HG03575 (cell line): Measurements from ENCODE around the gene NIT1.

Experiments
- ATAC-seq: cut with Tn5 transposase; IDR thresholded peaks from one replicate; pipeline ENCODE4 v1.9.1; 2021; ENCODE audit not compliant: unreplicated experiment, insufficient number of reproducible peaks, low FRiP score; ENCODE audit errors: extremely low read depth

NIT1 gene

DNA sequence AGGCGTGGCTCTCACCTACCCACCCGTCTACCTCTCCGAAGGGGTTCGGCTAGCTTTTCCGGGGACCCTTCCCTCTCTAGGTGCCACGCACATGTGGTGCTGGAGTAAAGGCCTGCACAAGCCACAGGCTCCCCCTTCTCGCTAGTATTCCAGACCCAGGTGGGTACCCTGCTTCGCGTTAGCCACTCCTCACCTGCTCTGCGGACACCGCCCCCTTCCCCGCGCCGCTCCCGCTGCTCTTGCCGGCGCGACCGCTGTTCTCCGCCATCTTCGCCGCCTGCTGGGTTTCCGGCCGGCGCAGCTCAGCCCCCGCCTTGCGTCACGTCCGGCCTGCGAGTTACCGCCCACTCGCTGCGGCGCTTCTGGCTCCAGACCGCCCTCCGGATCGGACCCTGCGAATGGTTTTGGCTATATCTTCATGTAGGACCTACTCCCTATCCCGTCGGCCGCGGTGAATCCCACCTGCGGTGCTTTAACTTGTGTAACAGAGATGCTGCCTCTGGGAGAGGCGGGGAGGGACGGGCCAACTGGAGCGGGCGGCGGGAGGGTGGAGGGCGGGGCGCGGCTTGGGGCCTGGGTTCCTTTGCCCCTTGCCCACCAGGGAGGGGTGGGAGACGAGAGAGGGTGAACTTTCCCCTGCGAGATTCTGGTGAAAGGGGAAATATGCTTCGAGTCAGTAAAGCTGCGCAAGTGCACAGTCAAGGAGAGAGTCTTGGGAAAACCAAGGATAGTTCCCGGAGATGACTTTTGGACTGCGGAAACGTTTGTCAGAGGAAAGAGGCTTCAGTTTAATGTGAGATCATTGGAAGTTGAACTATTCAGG, at the start of gene NIT1, which contains the start of gene PFDN2:
NIT1 (plus strand) TSS at position 347 of the 823 bp plus-strand sequence; CDS start at position 419, 72 bp downstream.
PFDN2 (minus strand) TSS at position 279 of the 823 bp plus-strand sequence; CDS start at position 268, 11 bp downstream.
- ATAC-seq, result no peak

DNA sequence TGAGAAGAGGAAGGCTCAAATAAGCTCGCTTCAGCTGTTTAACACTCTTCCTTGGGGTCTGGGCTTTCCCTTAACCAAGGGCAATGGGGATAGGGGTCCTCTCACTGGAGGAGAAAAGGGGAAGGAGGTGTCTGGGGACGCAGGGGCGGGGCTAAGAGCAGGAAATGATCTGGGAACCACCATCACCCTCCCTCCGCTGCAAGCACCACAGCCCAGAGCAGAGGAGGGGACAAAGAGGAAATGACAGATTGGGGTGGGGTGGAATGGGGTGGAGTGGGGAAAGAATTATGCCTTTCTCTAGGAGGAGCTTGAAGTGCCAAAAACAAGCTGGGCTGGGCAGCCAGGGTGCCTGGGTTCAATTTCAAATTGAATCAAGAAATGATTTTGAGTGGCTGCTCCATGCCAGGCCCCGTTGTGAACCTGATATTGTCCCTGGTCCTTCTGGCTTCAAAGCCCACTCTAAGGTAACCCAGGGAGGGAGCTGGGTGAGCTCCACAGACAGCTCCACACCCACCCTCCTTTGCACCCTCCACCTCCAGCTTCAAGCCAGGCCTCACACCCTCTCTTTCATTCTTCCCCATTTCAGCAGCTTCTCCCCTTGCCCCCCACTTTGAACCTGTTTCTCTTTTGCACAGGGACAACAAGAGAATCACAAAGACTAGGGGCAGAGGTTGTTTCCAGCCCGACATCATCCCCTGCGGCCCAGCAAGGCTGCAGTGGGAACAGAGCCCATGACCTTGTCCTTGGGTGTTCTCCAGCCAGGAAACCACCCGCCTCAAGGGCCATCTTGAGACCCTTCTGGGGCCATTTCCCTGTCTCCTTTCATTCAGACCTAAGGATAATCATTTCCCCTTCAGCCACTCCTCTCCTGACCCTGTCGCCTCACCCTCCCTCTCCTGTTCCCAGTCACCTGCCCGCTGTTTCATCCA, 49.3 kb upstream of the NIT1 start:
- ATAC-seq, result no peak

- ATAC-seq, result no peak
Measured at GRCh38 chr1:161069241-161069640, 48.7 kb upstream of the NIT1 start.

DNA sequence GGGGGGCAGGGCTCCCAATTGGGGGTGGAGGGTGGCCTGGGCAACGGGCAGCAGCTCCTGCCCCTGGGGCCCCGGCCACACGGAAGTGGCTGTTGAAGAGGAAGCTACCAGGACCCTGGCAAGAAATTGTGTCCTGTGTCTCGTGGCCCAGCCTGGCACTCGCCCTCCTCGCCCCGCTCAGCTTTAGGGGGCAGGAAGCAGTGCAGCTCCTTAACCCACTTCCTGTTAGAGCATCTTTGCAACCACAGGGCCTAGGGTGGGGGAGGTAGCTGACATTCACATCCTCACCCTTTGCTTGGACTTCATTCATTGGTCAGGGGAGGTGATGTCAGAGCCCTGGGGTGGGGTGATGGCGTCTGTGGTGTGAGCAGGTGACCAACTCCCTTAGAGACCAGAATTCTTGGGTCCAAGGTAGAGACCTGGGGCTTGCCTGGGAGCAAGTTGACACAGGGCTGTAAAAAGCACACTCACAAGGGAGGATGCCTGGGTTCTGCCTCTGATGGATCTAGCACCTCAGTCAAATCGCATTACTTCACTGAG, 48.1 kb upstream of the NIT1 start, which contains the start of gene ARHGAP30:
ARHGAP30 (minus strand) TSS at position 161 of the 540 bp plus-strand sequence. CDS start 267 bp downstream, outside the sequence.
- ATAC-seq, result no peak

GRCh38 chr1:161070761-161071160, 47.1 kb upstream of the NIT1 start:
- no peak for ATAC-seq

- no peak for ATAC-seq
Measured at GRCh38 chr1:161071886-161072371, 46.0 kb upstream of the NIT1 start.

GRCh38 chr1:161072751-161073449, 45.0 kb upstream of the NIT1 start:
- ATAC-seq, result no peak

- no peak for ATAC-seq
Measured at GRCh38 chr1:161073474-161074121, 44.3 kb upstream of the NIT1 start.

DNA sequence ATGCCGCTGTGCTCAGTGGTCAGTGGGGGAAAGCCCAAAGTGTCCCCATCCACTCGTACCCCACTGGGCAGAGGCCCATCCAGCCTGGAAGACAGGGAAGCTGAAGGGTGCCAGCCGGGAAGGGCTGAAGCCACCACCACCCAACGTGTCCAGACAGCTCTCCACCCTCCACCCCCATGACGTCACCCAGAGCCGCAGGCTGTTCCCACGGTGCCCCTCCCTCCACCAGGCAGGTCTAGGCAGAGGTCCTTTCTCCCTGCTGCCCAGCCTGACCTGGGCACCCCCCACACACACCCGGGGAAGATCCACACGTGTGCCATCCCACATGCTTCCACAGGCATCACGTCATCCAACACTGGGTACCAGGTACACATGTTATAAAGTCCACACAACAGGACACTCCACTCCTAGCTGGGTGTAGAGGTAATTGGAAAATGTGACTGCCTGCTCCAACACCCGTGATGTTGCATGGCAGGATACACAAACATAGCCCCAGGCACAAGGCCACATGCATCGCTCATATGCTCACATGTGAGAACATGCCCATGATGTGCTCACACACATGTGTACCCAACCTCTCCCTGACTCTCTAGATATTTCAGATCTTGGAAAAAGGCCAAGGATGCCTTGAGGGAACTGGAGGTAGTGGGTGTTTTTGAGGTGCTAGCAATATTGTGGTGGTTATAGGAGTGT, 43.1 kb upstream of the NIT1 start:
- ATAC-seq, result no peak

GRCh38 chr1:161076410-161076809, 41.5 kb upstream of the NIT1 start:
- no peak for ATAC-seq

- no peak for ATAC-seq
Measured at GRCh38 chr1:161077426-161077825, 40.5 kb upstream of the NIT1 start.

DNA sequence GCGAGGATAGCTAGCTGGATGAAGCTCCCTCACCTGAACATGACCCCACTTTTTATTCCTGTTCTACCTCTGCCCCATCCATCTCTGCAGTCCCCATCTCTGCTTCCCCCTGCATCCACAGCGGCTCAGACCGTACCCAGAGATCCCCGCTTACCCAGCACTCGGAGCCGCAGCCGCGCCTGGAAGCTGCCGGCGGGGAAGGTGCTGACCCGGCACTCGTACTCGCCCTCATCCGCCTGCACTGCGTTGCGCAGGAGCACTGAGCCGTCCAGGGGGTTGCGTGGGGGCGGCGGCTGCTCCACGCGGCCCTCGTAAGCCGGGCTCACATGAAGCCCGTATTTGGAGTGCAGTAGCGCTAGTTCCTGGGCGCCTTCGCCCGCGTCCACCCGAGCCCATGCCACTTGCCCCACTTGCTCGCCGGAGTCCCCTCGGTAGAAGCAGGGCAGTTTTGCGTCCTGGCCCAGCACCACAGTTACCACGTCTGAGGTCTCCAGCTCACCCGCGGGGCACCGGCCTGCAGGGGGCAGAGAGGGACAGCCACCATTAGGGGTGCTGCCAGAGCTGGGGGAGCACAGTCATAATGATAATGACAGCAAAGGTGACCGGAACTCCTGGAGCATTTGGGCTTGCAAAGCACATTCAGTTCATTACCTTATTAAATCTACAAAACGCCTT, 38.3 kb upstream of the NIT1 start:
- no peak for ATAC-seq

DNA sequence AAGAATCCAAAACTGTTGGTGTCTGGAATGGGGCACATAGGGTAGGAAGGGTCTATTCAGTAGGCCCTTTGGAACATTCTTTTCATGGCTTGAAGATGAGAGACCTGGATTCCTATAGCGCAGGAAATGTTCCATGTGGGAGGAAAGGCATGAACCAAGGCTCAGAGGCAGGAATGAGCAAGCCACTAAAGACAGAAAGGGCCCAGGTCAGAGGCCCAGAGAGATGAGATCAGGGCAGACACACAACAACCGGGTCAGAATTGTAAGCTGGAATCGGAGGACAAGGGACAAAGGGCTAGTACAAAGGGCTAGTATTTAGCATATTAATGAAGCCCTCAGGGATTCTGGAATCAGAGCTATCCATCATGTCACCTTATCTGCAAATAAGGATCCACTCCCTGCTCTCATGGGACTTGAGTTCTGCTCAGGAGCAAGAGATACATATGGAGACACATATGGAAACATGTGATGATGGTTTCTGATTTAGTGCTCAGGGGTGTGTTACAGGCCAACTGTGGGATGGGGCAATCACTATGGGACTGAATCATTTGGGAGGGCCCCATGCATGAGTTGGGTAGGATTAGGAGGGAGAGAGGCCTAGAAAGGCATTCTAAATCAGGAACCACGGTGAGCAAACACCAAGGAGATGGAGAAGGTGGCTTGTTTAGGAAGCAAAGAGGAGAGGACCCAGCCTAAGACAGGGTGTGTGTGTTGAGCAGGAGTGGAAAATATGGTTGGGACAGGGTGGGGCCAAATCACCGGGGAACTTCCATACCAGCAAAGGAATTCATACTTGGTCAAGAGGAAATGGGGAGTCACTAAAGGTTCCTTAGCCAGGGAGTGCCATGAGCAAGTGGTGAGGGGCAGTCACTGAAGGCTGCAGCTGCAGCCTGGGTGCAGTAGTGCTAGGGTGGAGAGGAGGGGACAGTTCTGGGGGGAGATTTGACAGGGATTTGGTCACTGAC, 37.2 kb upstream of the NIT1 start:
- ATAC-seq, result no peak

DNA sequence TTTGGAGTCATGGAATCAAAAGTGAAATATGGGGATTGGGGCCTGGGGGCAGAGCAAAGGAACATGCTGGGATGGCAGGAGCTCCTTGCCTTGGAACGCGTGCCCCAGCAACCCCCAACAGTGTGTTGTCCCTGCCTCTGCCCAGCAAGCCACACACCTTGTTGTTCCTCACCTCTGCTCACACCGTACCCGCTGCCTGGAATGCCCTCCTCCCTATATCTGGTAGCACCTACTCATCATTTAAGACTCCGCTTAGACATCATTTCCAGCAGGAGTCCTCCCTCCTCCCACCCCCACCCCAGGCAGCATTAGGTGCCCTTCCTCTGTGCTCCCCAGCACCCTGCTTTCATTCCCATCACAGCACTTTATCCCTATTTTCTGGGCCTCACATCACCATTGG, 36.4 kb upstream of the NIT1 start:
- no peak for ATAC-seq

- no peak for ATAC-seq
Measured at GRCh38 chr1:161082483-161082882, 35.4 kb upstream of the NIT1 start.
